ENCODE results near the gene ITGA8.

- TF ChIP-seq ZNF274 (IDR thresholded peaks at IDR 0.05; ENCODE audit: low read depth, low read length) (no peak), YY1 (IDR thresholded peaks at IDR 0.05; ENCODE audit: insufficient read depth, insufficient read length) (no peak)
These were observed 94.5 kb downstream of the ITGA8 start for GRCh38 chr10:15625261-15625660.

Measured in NT2/D1 (cell line).